Spleen (tissue), 11 donors: ENCODE data around the gene TSHZ2. TPM values are rescaled to one million over a fixed set of nuclear protein-coding genes. Genes with fewer than 3 reads are reported as not detected.

Experiments used
- DNase-seq: peaks from one replicate; pipeline ENCODE4 v3.0.0-alpha.2; 2020
- H3K27ac ChIP-seq, 8 donors: fragments of 200-600 bp; sonication (generic) in 7 of 8; 1 replicate in 4 of 8; 2 replicates in 4 of 8; pipeline versions ENCODE4 v1.5.0 to v1.8.0; 2016 to 2021; ENCODE audit warnings: inconsistent platforms in 4 of 8, mild to moderate bottlenecking in 4 of 8, moderate library complexity in 1 of 8
- H3K27me3 ChIP-seq, 7 donors: fragments of 200-600 bp; sonication (generic) in 6 of 7; replicated peaks in 1 of 7; 1 replicate in 4 of 7; 2 replicates in 3 of 7; pipeline versions ENCODE4 v1.5.0 to v1.8.0; 2016 to 2021; ENCODE audit warnings: inconsistent platforms in 3 of 7, mild to moderate bottlenecking in 1 of 7
- H3K36me3 ChIP-seq, 6 donors: fragments of 200-600 bp; sonication (generic) in 5 of 6; 1 replicate in 4 of 6; 2 replicates in 2 of 6; pipeline versions ENCODE4 v1.5.0 to v1.8.0; 2016 to 2021; ENCODE audit warnings: inconsistent platforms in 2 of 6
- H3K4me1 ChIP-seq, 6 donors: fragments of 200-600 bp; sonication (generic) in 5 of 6; 1 replicate in 3 of 6; 2 replicates in 3 of 6; pipeline versions ENCODE4 v1.5.0 to v1.8.0; 2016 to 2021; ENCODE audit warnings: inconsistent platforms in 3 of 6
- H3K4me3 ChIP-seq, 8 donors: fragments of 200-600 bp; sonication (generic) in 7 of 8; 1 replicate in 4 of 8; 2 replicates in 4 of 8; pipeline versions ENCODE4 v1.5.0 to v1.8.0; 2016 to 2021; ENCODE audit warnings: inconsistent platforms in 4 of 8, mild to moderate bottlenecking in 4 of 8, moderate library complexity in 2 of 8
- H3K9me3 ChIP-seq, 8 donors: fragments of 200-600 bp; sonication (generic) in 7 of 8; 1 replicate in 4 of 8; 2 replicates in 4 of 8; pipeline versions ENCODE4 v1.5.0 to v1.8.0; 2016 to 2021; ENCODE audit warnings: inconsistent platforms in 4 of 8
- POLR2A ChIP-seq, 3 donors: fragments of 450-650 bp; IDR thresholded peaks; one replicate each; pipeline ENCODE4 v1.5.1; 2017; ENCODE audit warnings: antibody characterized with exemption in 3 of 3, mild to moderate bottlenecking in 1 of 3
- POLR2AphosphoS5 ChIP-seq, 3 donors: sonication (generic); formaldehyde crosslinking; IDR thresholded peaks; one replicate each; pipeline ENCODE4 v1.5.1; 2017; ENCODE audit warnings: antibody characterized with exemption in 3 of 3
- WGBS, 5 donors: extraction: QIAGEN DNeasy Blood & Tissue Kit in 3 of 5; methylation state at CpG; one replicate each; pipeline versions ENCODE4 v1.1.5 to v1.1.7; 2013 to 2018; 5-methylcytosine and 5-hydroxymethylcytosine counted together
- intact Hi-C: fragments of 100-400 bp; cut with DNase I; formaldehyde crosslinking; loops from one replicate; pipeline ENCODE4 v1.15.0; 2023; ENCODE audit warnings: low total_unique reads
- polyA plus RNA-seq, 3 donors: library from polyadenylated mRNA; stranded (reverse); fragments of 200-250 nt; gene quantifications; one replicate each; pipeline ENCODE4 v1.2.1, GENCODE V29; 2013
- total RNA-seq, 7 donors: library from RNA; depleted of rRNA in 3 of 7; stranded (reverse); fragments of >200 nt in 3 of 7; fragmentation: NEBNext Ultra II Directional in 4 of 7; extraction: Animal tissue kit (Norgen Biotek cat#: 25700) in 4 of 7; gene quantifications; one replicate each; pipeline versions ENCODE4 v1.1.0 to v1.2.1, GENCODE V29; 2016 to 2021
- TF ChIP-seq, protein P1 (sequence below), 11 experiments: fragments of 200-600 bp in 7 of 11; fragments of 450-650 bp in 4 of 11; sonication (generic) in 4 of 11; IDR thresholded peaks in 8 of 11; conservative IDR thresholded peaks in 3 of 11; 1 replicate in 7 of 11; 2 replicates in 4 of 11; pipeline versions ENCODE4 v1.4.0 to v1.8.0; 2016 to 2021; ENCODE audit warnings: antibody characterized with exemption in 11 of 11, inconsistent platforms in 4 of 11, mild to moderate bottlenecking in 1 of 11
- donor health status: healthy with polysubstance abuse.
- donor health status: DM: no; HTN: no; CAD: no; lungs with moderate emphysema.
- donor health status: DM: no; HTN: no; CAD: no.
- donor health status: Bipolar disorder and iron deficiency.
- donor health status: healthy.
- donor health status: DM: no; HTN: no; CAD: no.
- donor health status: DM: yes; HTN: yes; CAD: no.

TSHZ2 gene
- total and polyA plus RNA-seq, 10 donors = 0.86 to 19.2 (median 15.7) TPM

- no peaks in the 10 kb centered on the region for H3K27me3 ChIP-seq
- H3K4me1 ChIP-seq = no peaks in the 10 kb centered on the region
- no peak for TF ChIP-seq POLR2A (IDR thresholded peaks at IDR 0.05)
- TF ChIP-seq POLR2AphosphoS5 (IDR thresholded peaks at IDR 0.05) = no peak
- TF ChIP-seq, protein P1, sequence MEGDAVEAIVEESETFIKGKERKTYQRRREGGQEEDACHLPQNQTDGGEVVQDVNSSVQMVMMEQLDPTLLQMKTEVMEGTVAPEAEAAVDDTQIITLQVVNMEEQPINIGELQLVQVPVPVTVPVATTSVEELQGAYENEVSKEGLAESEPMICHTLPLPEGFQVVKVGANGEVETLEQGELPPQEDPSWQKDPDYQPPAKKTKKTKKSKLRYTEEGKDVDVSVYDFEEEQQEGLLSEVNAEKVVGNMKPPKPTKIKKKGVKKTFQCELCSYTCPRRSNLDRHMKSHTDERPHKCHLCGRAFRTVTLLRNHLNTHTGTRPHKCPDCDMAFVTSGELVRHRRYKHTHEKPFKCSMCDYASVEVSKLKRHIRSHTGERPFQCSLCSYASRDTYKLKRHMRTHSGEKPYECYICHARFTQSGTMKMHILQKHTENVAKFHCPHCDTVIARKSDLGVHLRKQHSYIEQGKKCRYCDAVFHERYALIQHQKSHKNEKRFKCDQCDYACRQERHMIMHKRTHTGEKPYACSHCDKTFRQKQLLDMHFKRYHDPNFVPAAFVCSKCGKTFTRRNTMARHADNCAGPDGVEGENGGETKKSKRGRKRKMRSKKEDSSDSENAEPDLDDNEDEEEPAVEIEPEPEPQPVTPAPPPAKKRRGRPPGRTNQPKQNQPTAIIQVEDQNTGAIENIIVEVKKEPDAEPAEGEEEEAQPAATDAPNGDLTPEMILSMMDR (IDR thresholded peaks at IDR 0.05 in 8 of 11, conservative IDR thresholded peaks at IDR 0.05 in 3 of 11) = no peak
- intact Hi-C loops = no loop called here
- H3K9me3 ChIP-seq = no peaks in the 10 kb centered on the region
- no peak overlapping the region for H3K27ac ChIP-seq
- WGBS, 5 donors = 47 to 84% (median 78%) methylated on average over 1 of the region's 1 CpG
- no peak overlapping the region for H3K4me3 ChIP-seq
- no peak for DNase-seq
- H3K36me3 ChIP-seq = no peaks in the 10 kb centered on the region
These were observed 307.6 kb downstream of the TSHZ2 start for GRCh38 chr20:53279735-53280134.

- no peaks in the 10 kb centered on the region for H3K27me3 ChIP-seq
- H3K4me3 ChIP-seq = no peak overlapping the region
- no peaks in the 10 kb centered on the region for H3K9me3 ChIP-seq
- no peaks in the 10 kb centered on the region for H3K4me1 ChIP-seq
- no peak for DNase-seq
- no peak overlapping the region for H3K27ac ChIP-seq
- intact Hi-C loops = no loop called here
- WGBS, 5 donors = 58 to 82% (median 69%) methylated on average over 2 of the region's 2 CpGs
- no peaks in the 10 kb centered on the region for H3K36me3 ChIP-seq
- TF ChIP-seq, protein P1 (IDR thresholded peaks at IDR 0.05 in 8 of 11, conservative IDR thresholded peaks at IDR 0.05 in 3 of 11) = no peak
- TF ChIP-seq POLR2AphosphoS5 (IDR thresholded peaks at IDR 0.05) (no peak), POLR2A (IDR thresholded peaks at IDR 0.05) (no peak)
These were observed 309.5 kb downstream of the TSHZ2 start for GRCh38 chr20:53281557-53282117.

GRCh38 chr20:53282217-53282955, 310.2 kb downstream of the TSHZ2 start:
- 72 to 78% (median 76%) methylated on average over 11 of the region's 11 CpGs for WGBS, 5 donors
- no peak for TF ChIP-seq POLR2A (IDR thresholded peaks at IDR 0.05)
- no peak for TF ChIP-seq POLR2AphosphoS5 (IDR thresholded peaks at IDR 0.05)
- TF ChIP-seq, protein P1 (IDR thresholded peaks at IDR 0.05 in 8 of 11, conservative IDR thresholded peaks at IDR 0.05 in 3 of 11) = no peak
- Histone ChIP-seq H3K36me3 (no peaks in the 10 kb centered on the region), H3K27me3 (no peaks in the 10 kb centered on the region), H3K4me3 (no peak overlapping the region), H3K9me3 (no peaks in the 10 kb centered on the region), H3K4me1 (no peaks in the 10 kb centered on the region), H3K27ac (no peak overlapping the region)
- DNase-seq = no peak
- intact Hi-C loops = no loop called here

- Histone ChIP-seq H3K9me3 (no peaks in the 10 kb centered on the region), H3K36me3 (no peaks in the 10 kb centered on the region), H3K4me1 (no peaks in the 10 kb centered on the region), H3K27ac (no peak overlapping the region), H3K27me3 (no peaks in the 10 kb centered on the region), H3K4me3 (no peak overlapping the region)
- no peak for DNase-seq
- WGBS, 5 donors = 72 to 78% (median 75%) methylated on average over 2 of the region's 2 CpGs
- TF ChIP-seq, protein P1 (IDR thresholded peaks at IDR 0.05 in 8 of 11, conservative IDR thresholded peaks at IDR 0.05 in 3 of 11) = no peak
- TF ChIP-seq POLR2AphosphoS5 (IDR thresholded peaks at IDR 0.05) (no peak), POLR2A (IDR thresholded peaks at IDR 0.05) (no peak)
- intact Hi-C loops = no loop called here
These were observed 310.9 kb downstream of the TSHZ2 start for GRCh38 chr20:53283011-53283410.
